Sigmoid colon (tissue), 4 donors: ENCODE measurements around the gene TBCCD1.

Experiments
- POLR2AphosphoS5 ChIP-seq, 4 donors: sonication (generic); formaldehyde crosslinking; IDR thresholded peaks; one replicate each; pipeline ENCODE4 v1.6.1; 2017; ENCODE audit warnings: antibody characterized with exemption in 4 of 4
- TF ChIP-seq, protein P1 (sequence below), 4 experiments: fragments of 450-650 bp in 3 of 4; fragments of 200-600 bp in 1 of 4; IDR thresholded peaks; one replicate each; pipeline ENCODE4 v1.5.1; 2016 to 2019; ENCODE audit warnings: antibody characterized with exemption in 4 of 4, mild to moderate bottlenecking in 3 of 4, moderate library complexity in 2 of 4

DNA sequence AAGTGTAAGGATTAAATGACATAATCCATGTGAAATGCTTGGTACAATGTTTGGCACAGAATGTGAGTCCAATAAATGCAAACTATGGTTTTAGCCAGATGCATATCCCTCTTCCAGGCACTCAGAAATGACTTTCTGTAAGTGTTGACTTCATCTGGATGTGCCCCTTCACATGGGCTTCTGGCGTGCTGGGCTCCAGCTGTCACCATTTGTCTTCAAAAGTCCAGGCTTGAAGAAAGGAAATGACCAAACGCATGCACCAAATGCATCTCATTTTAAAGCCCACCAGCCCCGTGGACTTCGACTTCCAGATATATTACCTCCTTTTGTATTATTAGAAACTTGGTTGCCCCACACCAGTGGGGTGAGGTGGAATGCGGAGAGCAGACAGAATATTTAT is 46.7 kb downstream of the TBCCD1 start:
- TF ChIP-seq, protein P1, sequence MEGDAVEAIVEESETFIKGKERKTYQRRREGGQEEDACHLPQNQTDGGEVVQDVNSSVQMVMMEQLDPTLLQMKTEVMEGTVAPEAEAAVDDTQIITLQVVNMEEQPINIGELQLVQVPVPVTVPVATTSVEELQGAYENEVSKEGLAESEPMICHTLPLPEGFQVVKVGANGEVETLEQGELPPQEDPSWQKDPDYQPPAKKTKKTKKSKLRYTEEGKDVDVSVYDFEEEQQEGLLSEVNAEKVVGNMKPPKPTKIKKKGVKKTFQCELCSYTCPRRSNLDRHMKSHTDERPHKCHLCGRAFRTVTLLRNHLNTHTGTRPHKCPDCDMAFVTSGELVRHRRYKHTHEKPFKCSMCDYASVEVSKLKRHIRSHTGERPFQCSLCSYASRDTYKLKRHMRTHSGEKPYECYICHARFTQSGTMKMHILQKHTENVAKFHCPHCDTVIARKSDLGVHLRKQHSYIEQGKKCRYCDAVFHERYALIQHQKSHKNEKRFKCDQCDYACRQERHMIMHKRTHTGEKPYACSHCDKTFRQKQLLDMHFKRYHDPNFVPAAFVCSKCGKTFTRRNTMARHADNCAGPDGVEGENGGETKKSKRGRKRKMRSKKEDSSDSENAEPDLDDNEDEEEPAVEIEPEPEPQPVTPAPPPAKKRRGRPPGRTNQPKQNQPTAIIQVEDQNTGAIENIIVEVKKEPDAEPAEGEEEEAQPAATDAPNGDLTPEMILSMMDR (IDR thresholded peaks at IDR 0.05), result no peak
- no peak for TF ChIP-seq POLR2AphosphoS5 (IDR thresholded peaks at IDR 0.05)
